Keratinocyte (primary cell): ENCODE results near the gene DOC2A.

ENCODE experiments used
- EZH2 ChIP-seq: IDR thresholded peaks from one replicate; pipeline ENCODE4 v1.6.1; 2012; ENCODE audit warnings: inconsistent platforms, mild to moderate bottlenecking, low read length, moderate library complexity
- TF ChIP-seq, protein P1 (sequence below), 3 experiments: IDR thresholded peaks in 1 of 3; conservative IDR thresholded peaks in 1 of 3; optimal IDR thresholded peaks in 1 of 3; 2 replicates in 2 of 3; 3 replicates in 1 of 3; pipeline versions ENCODE3 to v1.5.1; 2011; ENCODE audit warnings: low read length in 3 of 3, mild to moderate bottlenecking in 3 of 3, moderate library complexity in 2 of 3, control low read depth in 1 of 3, inconsistent platforms in 1 of 3; ENCODE audit not compliant: insufficient read depth in 2 of 3; ENCODE audit errors: extremely low read depth in 1 of 3

GRCh38 chr16:29996766-29997250, 14.0 kb downstream of the DOC2A start:
- TF ChIP-seq EZH2, result no peak
- TF ChIP-seq, protein P1, sequence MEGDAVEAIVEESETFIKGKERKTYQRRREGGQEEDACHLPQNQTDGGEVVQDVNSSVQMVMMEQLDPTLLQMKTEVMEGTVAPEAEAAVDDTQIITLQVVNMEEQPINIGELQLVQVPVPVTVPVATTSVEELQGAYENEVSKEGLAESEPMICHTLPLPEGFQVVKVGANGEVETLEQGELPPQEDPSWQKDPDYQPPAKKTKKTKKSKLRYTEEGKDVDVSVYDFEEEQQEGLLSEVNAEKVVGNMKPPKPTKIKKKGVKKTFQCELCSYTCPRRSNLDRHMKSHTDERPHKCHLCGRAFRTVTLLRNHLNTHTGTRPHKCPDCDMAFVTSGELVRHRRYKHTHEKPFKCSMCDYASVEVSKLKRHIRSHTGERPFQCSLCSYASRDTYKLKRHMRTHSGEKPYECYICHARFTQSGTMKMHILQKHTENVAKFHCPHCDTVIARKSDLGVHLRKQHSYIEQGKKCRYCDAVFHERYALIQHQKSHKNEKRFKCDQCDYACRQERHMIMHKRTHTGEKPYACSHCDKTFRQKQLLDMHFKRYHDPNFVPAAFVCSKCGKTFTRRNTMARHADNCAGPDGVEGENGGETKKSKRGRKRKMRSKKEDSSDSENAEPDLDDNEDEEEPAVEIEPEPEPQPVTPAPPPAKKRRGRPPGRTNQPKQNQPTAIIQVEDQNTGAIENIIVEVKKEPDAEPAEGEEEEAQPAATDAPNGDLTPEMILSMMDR (optimal IDR thresholded peaks at IDR 0.05 in 1 of 3, IDR thresholded peaks at IDR 0.05 in 1 of 3, conservative IDR thresholded peaks at IDR 0.05 in 1 of 3; ENCODE audit: extremely low read depth in 1 of 3, insufficient read depth in 2 of 3, low read length in 3 of 3), result no peak
